IMR-90 (cell line): ENCODE measurements around the gene RFTN1. TPM values are rescaled to one million over a fixed set of nuclear protein-coding genes. Genes with fewer than 3 reads are reported as not detected.

Experiments
- ATAC-seq: fragments of 200-7000 bp; cut with Tn5 transposase; 2 replicates; pipeline ENCODE4 v1.9.1; 2020; ENCODE audit warnings: low read depth, mild to moderate bottlenecking, moderate library complexity
- BruUV-seq: library from RNA; stranded (reverse); fragments of 400-500 nt; replicated peaks from 2 replicates; lab custom pipeline; 2021; lab: Mats Ljungman, UMichigan
- CTCF ChIA-PET: fragments of 300-600 bp; formaldehyde crosslinking; extraction: SDS; loops from one replicate; lab custom pipeline; 2021; ENCODE audit warnings: antibody characterized with exemption; lab: Yijun Ruan, JAX
- POLR2A ChIA-PET: fragments of 300-600 bp; sonication (Branson Sonifier 250); formaldehyde crosslinking; loops from one replicate; lab custom pipeline; 2022; ENCODE audit warnings: antibody characterized with exemption; ENCODE audit not compliant: unreplicated experiment; lab: Charles Lee
- DNase-seq: peaks from one replicate; pipeline ENCODE4 v3.0.0; 2013
- H2AFZ ChIP-seq: replicated peaks from 2 replicates; pipeline ENCODE3; 2013; ENCODE audit warnings: low read length, mild to moderate bottlenecking; ENCODE audit not compliant: poor library complexity
- H2AK5ac ChIP-seq: 2 replicates; pipeline ENCODE4 v1.6.1; 2013; ENCODE audit warnings: low read depth, low read length, inconsistent platforms
- H2AK9ac ChIP-seq: replicated peaks from 2 replicates; pipeline ENCODE3; 2013; ENCODE audit warnings: mild to moderate bottlenecking, low read depth, low read length, moderate library complexity; ENCODE audit not compliant: poor library complexity
- H2BK120ac ChIP-seq: 2 replicates; pipeline ENCODE4 v1.6.1; 2013; ENCODE audit warnings: low read depth, low read length, inconsistent platforms
- H2BK15ac ChIP-seq: 3 replicates; pipeline ENCODE4 v1.6.1; 2013; ENCODE audit warnings: low read depth, low read length, inconsistent platforms
- H2BK20ac ChIP-seq: 2 replicates; pipeline ENCODE4 v1.6.1; 2013; ENCODE audit warnings: low read depth, mild to moderate bottlenecking, inconsistent platforms, low read length, moderate library complexity
- H2BK5ac ChIP-seq: 2 replicates; pipeline ENCODE4 v1.6.1; 2013; ENCODE audit warnings: mild to moderate bottlenecking, low read depth, low read length, inconsistent platforms; ENCODE audit not compliant: poor library complexity, severe bottlenecking
- H3K14ac ChIP-seq: replicated peaks from 2 replicates; pipeline ENCODE4 v1.6.1; 2013; ENCODE audit warnings: low read depth, low read length, inconsistent platforms
- H3K18ac ChIP-seq: 2 replicates; pipeline ENCODE4 v1.6.1; 2013; ENCODE audit warnings: low read depth, low read length, control low read depth
- H3K23ac ChIP-seq: 2 replicates; pipeline ENCODE4 v1.6.1; 2013; ENCODE audit warnings: low read depth, low read length, inconsistent platforms
- H3K27ac ChIP-seq: 2 replicates; pipeline ENCODE4 v1.5.1; 2013; ENCODE audit warnings: mild to moderate bottlenecking, control low read depth, low read length; ENCODE audit not compliant: insufficient read depth
- H3K27me3 ChIP-seq: 2 replicates; pipeline ENCODE4 v1.6.1; 2013; ENCODE audit warnings: low read length; ENCODE audit not compliant: control insufficient read depth, insufficient read depth
- H3K36me3 ChIP-seq: 2 replicates; pipeline ENCODE4 v1.6.1; 2013; ENCODE audit warnings: low read length, mixed read lengths; ENCODE audit not compliant: control insufficient read depth, insufficient read depth
- H3K4ac ChIP-seq: 2 replicates; pipeline ENCODE4 v1.6.1; 2013; ENCODE audit warnings: low read depth, low read length, inconsistent platforms
- H3K4me1 ChIP-seq: 2 replicates; pipeline ENCODE4 v1.6.1; 2013; ENCODE audit warnings: low read length, mixed read lengths; ENCODE audit not compliant: control insufficient read depth, insufficient read depth
- H3K4me2 ChIP-seq: 2 replicates; pipeline ENCODE4 v1.6.1; 2013; ENCODE audit warnings: low read depth, mild to moderate bottlenecking, control low read depth, low read length, moderate library complexity
- H3K4me3 ChIP-seq: 2 replicates; pipeline ENCODE4 v1.5.1; 2013; ENCODE audit warnings: low read depth, mild to moderate bottlenecking, control low read depth, low read length, moderate library complexity; ENCODE audit not compliant: insufficient read depth
- H3K56ac ChIP-seq: 2 replicates; pipeline ENCODE4 v1.6.1; 2013; ENCODE audit warnings: low read length, inconsistent platforms; ENCODE audit not compliant: insufficient read depth; ENCODE audit errors: extremely low read depth
- H3K79me1 ChIP-seq, 2 experiments: 2 replicates each; pipeline ENCODE4 v1.6.1; 2013; ENCODE audit warnings: low read length in 2 of 2, inconsistent platforms in 1 of 2, low read depth in 1 of 2
- H3K9ac ChIP-seq: 2 replicates; pipeline ENCODE4 v1.6.1; 2013; ENCODE audit warnings: low read depth, low read length, control low read depth
- H3K9me1 ChIP-seq: 2 replicates; pipeline ENCODE4 v1.6.1; 2013; ENCODE audit warnings: low read length, inconsistent platforms; ENCODE audit not compliant: insufficient read depth
- H3K9me3 ChIP-seq: 2 replicates; pipeline ENCODE4 v1.6.1; 2013; ENCODE audit warnings: low read length; ENCODE audit not compliant: control insufficient read depth, insufficient read depth
- H4K20me1 ChIP-seq: 2 replicates; pipeline ENCODE4 v1.6.1; 2013; ENCODE audit warnings: low read length, inconsistent platforms; ENCODE audit not compliant: insufficient read depth
- H4K5ac ChIP-seq: 2 replicates; pipeline ENCODE4 v1.6.1; 2013; ENCODE audit warnings: mild to moderate bottlenecking, low read depth, low read length, control low read depth
- H4K8ac ChIP-seq, 2 experiments: 2 replicates each; pipeline ENCODE4 v1.6.1; 2013; ENCODE audit warnings: low read depth in 2 of 2, low read length in 2 of 2, control low read depth in 1 of 2, inconsistent platforms in 1 of 2
- H4K91ac ChIP-seq: 2 replicates; pipeline ENCODE4 v1.6.1; 2013; ENCODE audit warnings: low read depth, low read length, inconsistent platforms; ENCODE audit not compliant: insufficient read depth
- CEBPB ChIP-seq: IDR thresholded peaks from 2 replicates; pipeline ENCODE4 v1.6.1; 2012; ENCODE audit warnings: low read depth, low read length, improper control_type of control experiment
- MAFK ChIP-seq: IDR thresholded peaks from 2 replicates; pipeline ENCODE4 v1.6.1; 2012; ENCODE audit warnings: low read depth, low read length, improper control_type of control experiment
- MAZ ChIP-seq: IDR thresholded peaks from 2 replicates; pipeline ENCODE4 v1.6.1; 2012; ENCODE audit warnings: low read depth, mild to moderate bottlenecking, low read length, improper control_type of control experiment, moderate library complexity, borderline replicate concordance
- NFE2L2 ChIP-seq: fragments of 150-350 bp; IDR thresholded peaks from 2 replicates; pipeline ENCODE4 v1.6.1; 2016; ENCODE audit warnings: low read depth, mild to moderate bottlenecking, low read length
- RAD21 ChIP-seq: IDR thresholded peaks from 2 replicates; pipeline ENCODE4 v1.6.1; 2012; ENCODE audit warnings: low read length, improper control_type of control experiment
- SMC3 ChIP-seq: fragments of 150-350 bp; IDR thresholded peaks from 2 replicates; pipeline ENCODE4 v1.6.1; 2016; ENCODE audit warnings: low read depth, mild to moderate bottlenecking, antibody characterized with exemption, low read length, moderate library complexity
- WGBS, 2 experiments: methylation state at CpG; one replicate each; pipeline versions ENCODE4 v1.1.5 to v1.1.7; 2013; ENCODE audit warnings: missing lambda C conversion rate in 2 of 2; ENCODE audit not compliant: insufficient read length in 1 of 2; ENCODE audit errors: extremely low coverage in 2 of 2; 5-methylcytosine and 5-hydroxymethylcytosine counted together
- dilution Hi-C: fragments of 300-500 bp; cut with HindIII; formaldehyde crosslinking; loops from one replicate; pipeline ENCODE4 v1.14.3; 2018; ENCODE audit warnings: low sequenced_read_pairs; ENCODE audit not compliant: unreplicated experiment
- in situ Hi-C: fragments of 300-500 bp; cut with MboI; formaldehyde crosslinking; loops from 3 replicates; pipeline ENCODE4 v1.14.3; 2019; ENCODE audit warnings: low sequenced_read_pairs, inconsistent platforms, mixed read lengths
- intact Hi-C: fragments of 100-400 bp; cut with micrococcal nuclease; formaldehyde crosslinking; loops from 2 replicates; pipeline ENCODE4 v1.10.0; 2022
- polyA plus RNA-seq, 3 experiments: library from polyadenylated mRNA; depleted of rRNA; stranded (reverse); fragments of >200 nt; gene quantifications; 2 replicates each; pipeline ENCODE4 v1.2.3, GENCODE V29; 2012; ENCODE audit warnings: low replicate concordance in 1 of 3
- total RNA-seq: library from RNA; depleted of rRNA; stranded (reverse); fragments of >200 nt; gene quantifications from 2 replicates; pipeline ENCODE4 v1.2.3, GENCODE V29; 2012
- TF ChIP-seq, protein P1 (sequence below): conservative IDR thresholded peaks from 2 replicates; pipeline ENCODE4 v1.5.1; 2012; ENCODE audit warnings: mild to moderate bottlenecking, low read depth, low read length, improper control_type of control experiment

Gene RFTN1
- total and polyA plus RNA-seq, 2 of the 4 experiments (the other 2 are of a cell fraction) = 45.0 to 52.0 TPM

DNA sequence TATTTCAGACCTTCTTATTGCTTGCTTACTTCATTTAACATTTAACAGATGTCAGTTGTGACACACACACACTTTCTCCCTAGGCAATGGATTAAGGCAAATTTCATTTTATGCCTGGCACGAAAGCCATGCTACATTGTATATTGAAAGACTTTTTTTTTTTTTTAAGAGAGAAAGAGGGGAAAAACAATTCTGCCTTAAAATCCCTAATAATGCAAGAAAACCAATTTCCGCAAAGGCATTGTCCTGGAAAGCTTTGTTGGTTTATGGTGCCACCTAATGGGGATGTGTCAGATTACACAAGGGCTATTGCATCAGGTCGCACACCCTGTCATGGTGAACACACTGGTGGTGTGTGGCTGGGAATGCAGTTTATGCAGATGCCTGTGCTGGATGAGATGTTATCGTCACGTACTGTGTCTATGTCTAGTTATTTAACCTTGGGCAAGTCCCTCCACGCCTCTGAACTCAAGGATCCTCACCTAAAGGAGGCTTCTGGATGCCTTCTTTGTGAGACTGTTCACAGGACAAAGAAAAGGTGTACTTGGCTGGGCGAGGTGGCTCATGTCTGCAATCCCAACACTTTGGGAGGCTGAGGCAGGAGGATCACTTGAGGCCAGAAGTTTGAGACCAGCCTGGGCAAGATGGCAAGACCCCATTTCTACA lies 37.3 kb upstream of the RFTN1 start:
- peak overlapping the region; percentile 92 for H2BK120ac ChIP-seq
- peak overlapping the region; percentile 68; the same call in 1 of the 2 replicates for H3K14ac ChIP-seq
- ChIA-PET CTCF (interaction anchor here (0.5 to 2.8 kb wide), 7 partner anchors 10 to 282 kb away, joined by 3 to 18 read pairs (median 4); no protein-coding TSS in a partner anchor), POLR2A (no interaction called here)
- H4K20me1 ChIP-seq = no peaks in the 10 kb centered on the region
- peak overlapping the region; percentile 38; the same call in 1 of the 2 replicates for H3K9ac ChIP-seq
- peaks cover 5% of the 10 kb centered on the region; the same call in 1 of the 2 replicates for H3K9me3 ChIP-seq
- peak overlapping the region; percentile 99 for H4K5ac ChIP-seq
- no peaks in the 10 kb centered on the region for H3K79me1 ChIP-seq
- ATAC-seq (peak; percentile 97), DNase-seq (peak; percentile 88)
- no peaks in the 10 kb centered on the region; the same call in 1 of the 2 replicates for H3K4me1 ChIP-seq
- no peak overlapping the region; the same call in 1 of the 2 replicates for H2AK5ac ChIP-seq
- in situ Hi-C loops (loop anchor here (5.0 kb wide), 1 partner anchor 264 kb away; no protein-coding TSS in a partner anchor), intact Hi-C loops (loop anchor here (1.0 to 5.0 kb wide), 4 partner anchors 34 to 954 kb away; no protein-coding TSS in a partner anchor), dilution Hi-C loops (no loop called here)
- peak overlapping the region; percentile 95 for H3K4ac ChIP-seq
- H3K56ac ChIP-seq = peak overlapping the region; percentile 5; the same call in 1 of the 2 replicates
- H3K27me3 ChIP-seq = peaks cover 18% of the 10 kb centered on the region
- no peaks in the 10 kb centered on the region for H3K36me3 ChIP-seq
- H2AK9ac ChIP-seq = peak overlapping the region; percentile 78
- H3K4me2 ChIP-seq = no peak overlapping the region
- TF ChIP-seq RAD21 (peak; percentile 98), NFE2L2 (peak; percentile 12; the same call in 1 of the 2 replicates), CEBPB (peak; percentile 98), MAZ (no peak), SMC3 (peak; percentile 97), MAFK (no peak)
- TF ChIP-seq, protein P1, sequence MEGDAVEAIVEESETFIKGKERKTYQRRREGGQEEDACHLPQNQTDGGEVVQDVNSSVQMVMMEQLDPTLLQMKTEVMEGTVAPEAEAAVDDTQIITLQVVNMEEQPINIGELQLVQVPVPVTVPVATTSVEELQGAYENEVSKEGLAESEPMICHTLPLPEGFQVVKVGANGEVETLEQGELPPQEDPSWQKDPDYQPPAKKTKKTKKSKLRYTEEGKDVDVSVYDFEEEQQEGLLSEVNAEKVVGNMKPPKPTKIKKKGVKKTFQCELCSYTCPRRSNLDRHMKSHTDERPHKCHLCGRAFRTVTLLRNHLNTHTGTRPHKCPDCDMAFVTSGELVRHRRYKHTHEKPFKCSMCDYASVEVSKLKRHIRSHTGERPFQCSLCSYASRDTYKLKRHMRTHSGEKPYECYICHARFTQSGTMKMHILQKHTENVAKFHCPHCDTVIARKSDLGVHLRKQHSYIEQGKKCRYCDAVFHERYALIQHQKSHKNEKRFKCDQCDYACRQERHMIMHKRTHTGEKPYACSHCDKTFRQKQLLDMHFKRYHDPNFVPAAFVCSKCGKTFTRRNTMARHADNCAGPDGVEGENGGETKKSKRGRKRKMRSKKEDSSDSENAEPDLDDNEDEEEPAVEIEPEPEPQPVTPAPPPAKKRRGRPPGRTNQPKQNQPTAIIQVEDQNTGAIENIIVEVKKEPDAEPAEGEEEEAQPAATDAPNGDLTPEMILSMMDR = peak; percentile 98
- no peak overlapping the region for H3K27ac ChIP-seq
- peak overlapping the region; percentile 91 for H2AFZ ChIP-seq
- no peak overlapping the region for H2BK5ac ChIP-seq
- no peaks in the 10 kb centered on the region for H3K9me1 ChIP-seq
- H2BK20ac ChIP-seq = peak overlapping the region; percentile 91
- peak overlapping the region; percentile 14 to 99; a peak in 3 of 4 replicates for H4K8ac ChIP-seq
- peak overlapping the region; percentile 67; the same call in 1 of the 2 replicates for H3K23ac ChIP-seq
- H4K91ac ChIP-seq = peak overlapping the region; percentile 98
- BruUV-seq = no TSS peak
- WGBS, 2 experiments = 100% methylated on average over 1 of the region's 7 CpGs; no CpG with 5 or more reads in 1 of the 2 experiments
- peak overlapping the region; percentile 78; the same call in 1 of the 2 replicates for H3K18ac ChIP-seq
- H2BK15ac ChIP-seq = peak overlapping the region; percentile 55; the same call in 2 of the 3 replicates
- no peak overlapping the region for H3K4me3 ChIP-seq
